Bronchial epithelial cell (primary cell): ENCODE results near the gene COPS8. TPM values are rescaled to one million over a fixed set of nuclear protein-coding genes. Genes with fewer than 3 reads are reported as not detected.

Source experiments
- DNase-seq: peaks from one replicate; pipeline ENCODE4 v3.0.0-alpha.2; 2010; ENCODE audit warnings: low read depth
- FAIRE-seq: peaks from 2 replicates; lab custom pipeline; 2011; peaks lifted over from hg19 to GRCh38; lab: Jason Lieb, UNC
- H3K27me3 ChIP-seq: 2 replicates; pipeline ENCODE4 v1.5.1; 2011; ENCODE audit warnings: low read length; ENCODE audit not compliant: control insufficient read depth, insufficient read depth
- H3K36me3 ChIP-seq: 2 replicates; pipeline ENCODE4 v1.5.1; 2011; ENCODE audit warnings: low read length; ENCODE audit not compliant: control insufficient read depth, insufficient read depth
- H3K4me3 ChIP-seq: 2 replicates; pipeline ENCODE4 v1.5.1; 2011; ENCODE audit warnings: mild to moderate bottlenecking, low read depth, low read length, control low read depth
- total RNA-seq: library from RNA; depleted of rRNA; stranded (reverse); fragments of >200 nt; gene quantifications from 2 replicates; pipeline ENCODE4 v1.2.1, GENCODE V29; 2014
- TF ChIP-seq, protein P1 (sequence below): IDR thresholded peaks from 2 replicates; pipeline ENCODE4 v1.5.1; 2011; ENCODE audit warnings: mild to moderate bottlenecking, moderate library complexity, low read length, control low read depth, inconsistent platforms; ENCODE audit not compliant: insufficient read depth, severe bottlenecking

COPS8 gene
- total RNA-seq, 1 donor from 2014 or later, result 58.2 TPM

DNA sequence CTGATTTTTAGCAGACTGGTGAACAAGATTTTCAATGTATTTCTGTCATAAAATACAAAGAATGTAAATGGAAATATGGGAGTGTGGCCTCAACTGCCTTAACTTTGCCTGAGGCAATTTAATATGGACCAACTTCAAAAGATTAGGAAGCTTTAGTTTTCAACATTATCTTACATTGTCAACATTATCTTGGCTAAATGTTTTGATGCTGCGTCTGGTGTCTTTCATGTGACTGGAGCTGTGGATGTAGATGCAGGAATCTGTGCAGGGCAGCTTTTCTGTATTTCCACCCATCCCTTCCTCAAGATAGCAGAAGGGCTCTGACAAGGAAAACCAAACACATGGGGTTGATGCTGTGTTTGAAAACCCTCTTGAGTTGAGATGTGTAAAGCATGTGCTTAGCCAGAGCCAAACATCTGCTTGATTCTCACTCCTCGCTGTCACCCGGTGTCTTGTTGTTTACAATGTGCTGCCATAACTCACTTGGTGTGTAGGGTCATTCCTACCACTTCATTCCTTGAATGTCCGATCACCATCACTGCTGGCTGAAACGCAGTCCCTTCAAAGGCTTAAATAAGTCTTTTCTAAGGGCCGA lies 33.0 kb downstream of the COPS8 start:
- FAIRE-seq, result peak; percentile 23
- DNase-seq, result no peak
- no peak overlapping the region for H3K4me3 ChIP-seq

DNA sequence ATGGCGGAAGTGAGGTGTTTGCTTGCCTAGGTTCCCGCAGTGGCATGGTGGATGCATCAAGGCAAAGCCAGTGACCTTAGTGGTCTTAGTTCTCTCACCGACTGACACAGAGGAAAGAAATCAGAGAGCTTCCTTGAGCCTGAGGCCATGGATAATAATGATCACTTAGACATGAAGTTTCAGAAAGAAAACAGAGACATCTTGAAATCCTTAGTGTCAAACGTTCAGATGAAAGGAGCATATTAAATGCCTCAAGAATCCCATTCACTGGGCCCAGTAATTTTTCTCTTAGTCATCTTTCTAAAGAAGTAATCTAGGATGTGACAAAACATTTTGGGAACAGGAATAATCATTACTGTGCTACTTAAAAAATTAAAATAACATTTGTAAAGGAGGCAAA lies 35.2 kb downstream of the COPS8 start:
- TF ChIP-seq, protein P1, sequence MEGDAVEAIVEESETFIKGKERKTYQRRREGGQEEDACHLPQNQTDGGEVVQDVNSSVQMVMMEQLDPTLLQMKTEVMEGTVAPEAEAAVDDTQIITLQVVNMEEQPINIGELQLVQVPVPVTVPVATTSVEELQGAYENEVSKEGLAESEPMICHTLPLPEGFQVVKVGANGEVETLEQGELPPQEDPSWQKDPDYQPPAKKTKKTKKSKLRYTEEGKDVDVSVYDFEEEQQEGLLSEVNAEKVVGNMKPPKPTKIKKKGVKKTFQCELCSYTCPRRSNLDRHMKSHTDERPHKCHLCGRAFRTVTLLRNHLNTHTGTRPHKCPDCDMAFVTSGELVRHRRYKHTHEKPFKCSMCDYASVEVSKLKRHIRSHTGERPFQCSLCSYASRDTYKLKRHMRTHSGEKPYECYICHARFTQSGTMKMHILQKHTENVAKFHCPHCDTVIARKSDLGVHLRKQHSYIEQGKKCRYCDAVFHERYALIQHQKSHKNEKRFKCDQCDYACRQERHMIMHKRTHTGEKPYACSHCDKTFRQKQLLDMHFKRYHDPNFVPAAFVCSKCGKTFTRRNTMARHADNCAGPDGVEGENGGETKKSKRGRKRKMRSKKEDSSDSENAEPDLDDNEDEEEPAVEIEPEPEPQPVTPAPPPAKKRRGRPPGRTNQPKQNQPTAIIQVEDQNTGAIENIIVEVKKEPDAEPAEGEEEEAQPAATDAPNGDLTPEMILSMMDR, result no peak
- Histone ChIP-seq H3K36me3 (no peaks in the 10 kb centered on the region), H3K27me3 (no peaks in the 10 kb centered on the region), H3K4me3 (no peak overlapping the region)
- FAIRE-seq (no peak), DNase-seq (no peak)

More for the DNA sequence above, 33.0 kb downstream of the COPS8 start:
- no peaks in the 10 kb centered on the region for H3K36me3 ChIP-seq
- TF ChIP-seq, protein P1, result no peak
- H3K27me3 ChIP-seq, result no peaks in the 10 kb centered on the region

DNA sequence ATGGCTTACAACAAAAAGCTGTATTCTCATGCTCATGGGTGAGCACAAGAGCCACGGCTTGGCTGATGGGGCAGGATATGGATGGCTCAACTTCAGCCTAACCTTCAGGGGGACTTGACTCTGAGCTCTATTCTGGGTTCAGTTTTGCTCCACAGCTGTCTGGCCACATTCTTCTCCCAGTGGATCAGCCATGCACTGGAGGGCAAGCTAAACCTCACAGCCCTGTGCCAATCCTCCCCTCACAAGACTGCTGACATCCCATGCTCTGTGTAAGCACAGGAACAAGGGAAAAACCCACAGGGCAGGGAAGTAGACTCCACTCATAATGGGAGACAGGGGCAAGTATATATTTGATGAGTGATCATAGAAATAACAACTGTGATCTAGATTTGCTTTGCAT lies 35.6 kb downstream of the COPS8 start:
- FAIRE-seq (peak; percentile 83), DNase-seq (no peak)
- TF ChIP-seq, protein P1, result no peak

DNA sequence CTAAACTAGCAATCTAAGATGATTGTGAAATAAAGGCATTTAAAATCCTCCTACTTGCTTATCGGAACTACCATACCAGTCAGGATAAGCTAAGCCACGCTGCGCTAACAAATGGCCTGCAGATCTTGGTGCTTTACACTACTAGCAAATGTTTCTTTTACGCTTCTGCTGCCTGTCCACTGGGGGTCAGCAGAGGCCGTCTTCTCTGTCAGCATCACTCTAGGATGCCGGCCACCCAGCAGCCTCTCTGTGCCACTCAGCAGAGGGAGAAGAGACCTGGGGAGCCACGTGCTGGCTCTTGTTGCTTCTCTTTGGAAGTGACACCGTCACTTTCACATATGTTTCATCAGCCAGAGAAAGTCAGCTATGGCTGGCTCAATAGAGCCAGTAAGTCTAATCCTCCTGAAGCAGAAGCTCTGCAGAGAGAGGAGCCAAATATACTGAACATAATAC lies 36.6 kb downstream of the COPS8 start:
- FAIRE-seq (no peak), DNase-seq (peak; percentile 45)
- TF ChIP-seq, protein P1, result peak; percentile 74
- no peaks in the 10 kb centered on the region for H3K27me3 ChIP-seq
- H3K36me3 ChIP-seq, result no peaks in the 10 kb centered on the region
- no peak overlapping the region for H3K4me3 ChIP-seq

More for the DNA sequence above, 35.6 kb downstream of the COPS8 start:
- no peak overlapping the region for H3K4me3 ChIP-seq
- H3K27me3 ChIP-seq, result no peaks in the 10 kb centered on the region
- no peaks in the 10 kb centered on the region for H3K36me3 ChIP-seq

DNA sequence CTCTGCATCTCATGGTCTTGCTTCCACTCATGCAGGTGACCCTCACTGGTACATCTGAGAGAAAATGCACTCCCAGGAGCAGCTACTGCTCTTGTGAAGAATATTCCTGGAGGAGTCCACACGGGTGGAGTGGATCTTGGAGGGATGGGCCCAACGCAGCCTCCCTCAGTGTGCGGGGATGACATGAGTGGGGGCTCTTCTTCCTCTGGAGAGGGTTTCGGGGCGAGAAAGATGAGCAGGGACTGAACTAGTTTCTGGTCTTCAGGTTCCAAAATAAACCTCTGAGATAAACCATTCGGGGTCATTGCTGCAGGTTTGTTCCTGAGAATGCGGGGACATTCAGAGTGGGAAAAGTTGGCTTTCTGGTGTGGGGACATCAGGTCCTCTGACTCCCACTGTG lies 39.1 kb downstream of the COPS8 start:
- Histone ChIP-seq H3K4me3 (no peak overlapping the region), H3K27me3 (no peaks in the 10 kb centered on the region), H3K36me3 (no peaks in the 10 kb centered on the region)
- FAIRE-seq, result no peak
- TF ChIP-seq, protein P1, result no peak
- no peak for DNase-seq

DNA sequence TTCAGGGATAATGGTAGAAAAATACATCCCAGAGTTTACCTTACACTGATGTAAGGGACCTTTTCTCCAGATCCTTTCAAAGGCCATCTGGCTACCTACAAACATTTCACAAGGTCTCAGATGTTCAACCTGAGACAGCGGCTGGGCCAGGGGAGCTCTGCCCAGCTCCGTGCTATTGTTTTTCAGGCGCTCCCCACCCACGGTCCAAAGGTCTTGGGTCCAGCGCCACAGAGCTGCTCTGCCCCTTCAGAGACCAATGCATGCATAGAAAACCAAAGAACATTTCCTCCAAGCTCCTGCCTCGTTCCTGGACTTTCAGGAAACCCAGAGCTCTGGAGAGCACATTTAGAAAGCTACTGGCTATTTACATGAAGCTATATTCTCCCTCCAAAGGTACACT lies 40.3 kb downstream of the COPS8 start:
- H3K36me3 ChIP-seq, result no peaks in the 10 kb centered on the region
- TF ChIP-seq, protein P1, result no peak
- DNase-seq, result no peak
- FAIRE-seq, result no peak
- H3K4me3 ChIP-seq, result no peak overlapping the region
- H3K27me3 ChIP-seq, result no peaks in the 10 kb centered on the region
